H9 (cell line): ENCODE results near the gene HIF1A. TPM values are rescaled to one million over a fixed set of nuclear protein-coding genes. Genes with fewer than 3 reads are reported as not detected.

Experiments
- DNase-seq: peaks from one replicate; pipeline ENCODE4 v3.0.0-alpha.2; 2017
- H2AFZ ChIP-seq: one replicate; pipeline ENCODE4 v1.6.1; 2013; ENCODE audit warnings: mild to moderate bottlenecking, low read length, control low read depth, moderate library complexity
- H2AK5ac ChIP-seq: 2 replicates; pipeline ENCODE4 v1.6.1; 2013; ENCODE audit warnings: low read length, control low read depth, mixed read lengths; ENCODE audit not compliant: insufficient read length
- H2BK120ac ChIP-seq: one replicate; pipeline ENCODE4 v1.6.1; 2013; ENCODE audit warnings: low read depth, mild to moderate bottlenecking, low read length, control low read depth, inconsistent platforms; ENCODE audit not compliant: poor library complexity, severe bottlenecking
- H2BK12ac ChIP-seq: 2 replicates; pipeline ENCODE4 v1.6.1; 2013; ENCODE audit warnings: low read length, control low read depth, mixed read lengths, low read depth; ENCODE audit not compliant: insufficient read length
- H2BK15ac ChIP-seq: 2 replicates; pipeline ENCODE4 v1.6.1; 2013; ENCODE audit warnings: low read depth, low read length, control low read depth
- H2BK20ac ChIP-seq: one replicate; pipeline ENCODE4 v1.6.1; 2013; ENCODE audit warnings: low read depth, mild to moderate bottlenecking, low read length, control low read depth, inconsistent platforms; ENCODE audit not compliant: poor library complexity, severe bottlenecking
- H2BK5ac ChIP-seq: 2 replicates; pipeline ENCODE4 v1.6.1; 2013; ENCODE audit warnings: low read length, control low read depth, mixed read lengths; ENCODE audit not compliant: insufficient read length
- H3K14ac ChIP-seq: 2 replicates; pipeline ENCODE4 v1.6.1; 2013; ENCODE audit warnings: low read length, control low read depth; ENCODE audit not compliant: insufficient read depth
- H3K18ac ChIP-seq: 2 replicates; pipeline ENCODE4 v1.6.1; 2013; ENCODE audit warnings: low read depth, mild to moderate bottlenecking, mixed read lengths, low read length, control low read depth; ENCODE audit not compliant: insufficient read length
- H3K23ac ChIP-seq: 2 replicates; pipeline ENCODE4 v1.6.1; 2013; ENCODE audit warnings: low read length, control low read depth, mixed read lengths, low read depth; ENCODE audit not compliant: insufficient read length
- H3K23me2 ChIP-seq: 2 replicates; pipeline ENCODE4 v1.6.1; 2013; ENCODE audit warnings: low read depth, mild to moderate bottlenecking, mixed read lengths, low read length, control low read depth; ENCODE audit not compliant: insufficient read length, poor library complexity, severe bottlenecking
- H3K27ac ChIP-seq: 2 replicates; pipeline ENCODE4 v1.5.1; 2013; ENCODE audit warnings: low read length, control low read depth, mixed read lengths, low read depth; ENCODE audit not compliant: insufficient read length
- H3K27me3 ChIP-seq: 2 replicates; pipeline ENCODE4 v1.6.1; 2013; ENCODE audit warnings: low read length, control low read depth, inconsistent platforms; ENCODE audit not compliant: insufficient read depth
- H3K4ac ChIP-seq: 2 replicates; pipeline ENCODE4 v1.6.1; 2013; ENCODE audit warnings: low read depth, mild to moderate bottlenecking, control low read depth, inconsistent platforms, low read length, moderate library complexity
- H3K4me1 ChIP-seq: 2 replicates; pipeline ENCODE4 v1.6.1; 2013; ENCODE audit warnings: low read length, control low read depth, inconsistent platforms; ENCODE audit not compliant: insufficient read depth
- H3K4me2 ChIP-seq: 2 replicates; pipeline ENCODE4 v1.6.1; 2013; ENCODE audit warnings: low read length, control low read depth, mixed read lengths; ENCODE audit not compliant: insufficient read length, insufficient read depth
- H3K56ac ChIP-seq: 2 replicates; pipeline ENCODE4 v1.6.1; 2013; ENCODE audit warnings: low read depth, mild to moderate bottlenecking, mixed read lengths, low read length, control low read depth; ENCODE audit not compliant: insufficient read length
- H3K79me1 ChIP-seq: 2 replicates; pipeline ENCODE4 v1.6.1; 2013; ENCODE audit warnings: low read depth, mild to moderate bottlenecking, moderate library complexity, low read length, control low read depth, inconsistent platforms; ENCODE audit not compliant: insufficient read depth, poor library complexity, severe bottlenecking
- H3K79me2 ChIP-seq: 2 replicates; pipeline ENCODE4 v1.6.1; 2013; ENCODE audit warnings: low read length, control low read depth, inconsistent platforms; ENCODE audit not compliant: insufficient read depth
- H3K9ac ChIP-seq: 2 replicates; pipeline ENCODE4 v1.6.1; 2013; ENCODE audit warnings: low read length, control low read depth, mixed read lengths; ENCODE audit not compliant: insufficient read length; ENCODE audit errors: extremely low read depth
- H3K9me3 ChIP-seq: one replicate; pipeline ENCODE4 v1.6.1; 2013; ENCODE audit warnings: low read depth, low read length, inconsistent platforms; ENCODE audit not compliant: control insufficient read depth
- H3T11ph ChIP-seq: one replicate; pipeline ENCODE4 v1.6.1; 2013; ENCODE audit warnings: mild to moderate bottlenecking, low read length, control low read depth, inconsistent platforms
- H4K20me1 ChIP-seq: one replicate; pipeline ENCODE4 v1.6.1; 2013; ENCODE audit not compliant: control insufficient read depth, insufficient read length, insufficient read depth
- H4K5ac ChIP-seq: 2 replicates; pipeline ENCODE4 v1.6.1; 2013; ENCODE audit warnings: low read depth, mild to moderate bottlenecking, mixed read lengths, low read length, control low read depth; ENCODE audit not compliant: insufficient read length
- H4K8ac ChIP-seq: replicated peaks from 2 replicates; pipeline ENCODE4 v1.6.1; 2013; ENCODE audit warnings: low read length, control low read depth, mixed read lengths, low read depth; ENCODE audit not compliant: insufficient read length
- H4K91ac ChIP-seq: 2 replicates; pipeline ENCODE4 v1.6.1; 2013; ENCODE audit warnings: low read depth, mild to moderate bottlenecking, moderate library complexity, mixed read lengths, low read length, control low read depth; ENCODE audit not compliant: insufficient read length
- H3K27ac Mint-ChIP-seq, 3 experiments: 2 replicates in 2 of 3; 3 replicates in 1 of 3; pipeline ENCODE4 v1.8.0; 2020 to 2021; ENCODE audit warnings: mixed read lengths in 3 of 3, mild to moderate bottlenecking in 1 of 3, moderate library complexity in 1 of 3
- H3K27me3 Mint-ChIP-seq: 2 replicates; pipeline ENCODE4 v1.8.0; 2021; ENCODE audit warnings: low read depth, mild to moderate bottlenecking, moderate library complexity, mixed read lengths
- H3K36me3 Mint-ChIP-seq, 3 experiments: 2 replicates in 2 of 3; 3 replicates in 1 of 3; pipeline ENCODE4 v1.8.0; 2020 to 2021; ENCODE audit warnings: low read depth in 3 of 3, mixed read lengths in 3 of 3; ENCODE audit not compliant: insufficient read depth in 1 of 3
- H3K4me1 Mint-ChIP-seq, 2 experiments: 2 replicates each; pipeline ENCODE4 v1.8.0; 2020; ENCODE audit warnings: mixed read lengths in 2 of 2
- H3K4me3 Mint-ChIP-seq, 2 experiments: 2 replicates in 1 of 2; 3 replicates in 1 of 2; pipeline ENCODE4 v1.8.0; 2020 to 2021; ENCODE audit warnings: mild to moderate bottlenecking in 2 of 2, mixed read lengths in 2 of 2, moderate library complexity in 1 of 2
- H3K9me3 Mint-ChIP-seq, 2 experiments: 2 replicates in 1 of 2; 3 replicates in 1 of 2; pipeline ENCODE4 v1.8.0; 2020; ENCODE audit warnings: mild to moderate bottlenecking in 2 of 2, mixed read lengths in 2 of 2, moderate library complexity in 1 of 2
- CTCF ChIP-seq: fragments of 200-600 bp; sonication (generic); conservative IDR thresholded peaks from 3 replicates; pipeline ENCODE4 v1.8.0; 2021; ENCODE audit warnings: antibody characterized with exemption, mild to moderate bottlenecking
- total RNA-seq: library from RNA; stranded (reverse); gene quantifications from 2 replicates; pipeline ENCODE4 v1.2.1, GENCODE V29; 2021

Gene HIF1A
- total RNA-seq, 1 experiment from 2014 or later, result 154 TPM

GRCh38 chr14:61739133-61739532, 43.8 kb downstream of the HIF1A start:
- Histone ChIP-seq H3K23ac (no peak overlapping the region), H3K27me3 (no peaks in the 10 kb centered on the region), H3K4me2 (no peak overlapping the region), H4K8ac (no peak overlapping the region), H4K91ac (no peak overlapping the region), H2BK120ac (no peak overlapping the region), H3T11ph (no peak overlapping the region), H3K4ac (no peak overlapping the region), H3K18ac (no peak overlapping the region), H2AK5ac (no peak overlapping the region), H3K9ac (no peak overlapping the region), H3K27ac (no peak overlapping the region), H3K4me1 (no peaks in the 10 kb centered on the region), H3K56ac (no peak overlapping the region), H2BK12ac (no peak overlapping the region), H2BK20ac (no peak overlapping the region), H2BK15ac (no peak overlapping the region), H3K23me2 (no peaks in the 10 kb centered on the region), H2BK5ac (no peak overlapping the region), H3K79me2 (peaks cover 2% of the 10 kb centered on the region; the same call in 1 of the 2 replicates), H4K5ac (no peak overlapping the region), H4K20me1 (no peaks in the 10 kb centered on the region), H3K9me3 (no peaks in the 10 kb centered on the region), H2AFZ (no peak overlapping the region), H3K79me1 (no peaks in the 10 kb centered on the region), H3K14ac (no peak overlapping the region)
- DNase-seq, result no peak
- Mint-ChIP-seq H3K27ac (no peak overlapping the region), H3K4me1 (no peaks in the 10 kb centered on the region), H3K4me3 (no peak overlapping the region), H3K27me3 (no peaks in the 10 kb centered on the region), H3K9me3 (no peaks in the 10 kb centered on the region), H3K36me3 (peaks cover 46 to 90% (median 81%) of the 10 kb centered on the region in 3 experiments)
- no peak for TF ChIP-seq CTCF
